Duodenal mucosa (tissue), 2 donors: ENCODE data around the gene MICALL1.

ENCODE experiments used
- H3K27ac ChIP-seq: one replicate; pipeline ENCODE4 v1.7.0; 2013; ENCODE audit warnings: low read depth, low read length
- H3K27me3 ChIP-seq, 2 donors: one replicate each; pipeline ENCODE4 v1.7.0; 2013; ENCODE audit warnings: low read length in 2 of 2, control low read depth in 1 of 2; ENCODE audit not compliant: insufficient read depth in 2 of 2, control insufficient read depth in 1 of 2
- H3K36me3 ChIP-seq, 2 donors: one replicate each; pipeline ENCODE4 v1.7.0; 2013; ENCODE audit warnings: low read length in 2 of 2, control low read depth in 1 of 2; ENCODE audit not compliant: insufficient read depth in 2 of 2, control insufficient read depth in 1 of 2
- H3K4me1 ChIP-seq, 2 donors: one replicate each; pipeline ENCODE4 v1.7.0; 2013; ENCODE audit warnings: low read length in 2 of 2, control low read depth in 1 of 2; ENCODE audit not compliant: insufficient read depth in 2 of 2, control insufficient read depth in 1 of 2
- H3K4me3 ChIP-seq, 2 donors: one replicate each; pipeline ENCODE4 v1.7.0; 2013; ENCODE audit warnings: low read length in 2 of 2, low read depth in 1 of 2
- H3K9ac ChIP-seq, 2 donors: one replicate each; pipeline ENCODE4 v1.7.0; 2013; ENCODE audit warnings: low read length in 2 of 2, low read depth in 1 of 2
- H3K9me3 ChIP-seq, 2 donors: one replicate each; pipeline ENCODE4 v1.7.0; 2013; ENCODE audit warnings: low read length in 2 of 2, control low read depth in 1 of 2; ENCODE audit not compliant: control insufficient read depth in 1 of 2

The MICALL1 gene

DNA sequence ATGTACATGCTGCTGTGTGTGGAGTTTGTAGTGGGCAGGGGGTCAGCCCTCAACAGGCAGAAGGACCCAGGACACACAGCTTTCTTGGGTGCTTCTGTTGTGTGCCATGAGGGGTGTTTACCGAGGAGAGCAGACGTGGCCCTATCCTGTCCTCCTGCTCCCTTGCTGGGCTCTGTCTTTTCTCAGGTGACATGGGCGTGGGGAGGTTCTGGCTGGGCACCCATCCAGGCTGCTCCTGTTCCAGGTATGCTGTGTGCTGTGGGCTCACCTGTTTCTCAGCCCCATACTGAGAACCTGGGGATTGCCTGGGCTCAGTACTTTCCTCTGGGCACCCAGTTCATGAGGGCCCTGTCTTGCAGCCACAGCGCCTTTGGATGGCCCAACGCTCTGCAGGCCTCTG lies 23.3 kb downstream of the MICALL1 start:
- no peaks in the 10 kb centered on the region for H3K27me3 ChIP-seq
- peaks cover 19 to 66% of the 10 kb centered on the region in 2 donors for H3K36me3 ChIP-seq
- no peak overlapping the region for H3K4me3 ChIP-seq
- H3K27ac ChIP-seq = no peak overlapping the region
- H3K4me1 ChIP-seq = peaks cover 34 to 39% of the 10 kb centered on the region in 2 donors
- no peak overlapping the region for H3K9ac ChIP-seq
- no peaks in the 10 kb centered on the region for H3K9me3 ChIP-seq

DNA sequence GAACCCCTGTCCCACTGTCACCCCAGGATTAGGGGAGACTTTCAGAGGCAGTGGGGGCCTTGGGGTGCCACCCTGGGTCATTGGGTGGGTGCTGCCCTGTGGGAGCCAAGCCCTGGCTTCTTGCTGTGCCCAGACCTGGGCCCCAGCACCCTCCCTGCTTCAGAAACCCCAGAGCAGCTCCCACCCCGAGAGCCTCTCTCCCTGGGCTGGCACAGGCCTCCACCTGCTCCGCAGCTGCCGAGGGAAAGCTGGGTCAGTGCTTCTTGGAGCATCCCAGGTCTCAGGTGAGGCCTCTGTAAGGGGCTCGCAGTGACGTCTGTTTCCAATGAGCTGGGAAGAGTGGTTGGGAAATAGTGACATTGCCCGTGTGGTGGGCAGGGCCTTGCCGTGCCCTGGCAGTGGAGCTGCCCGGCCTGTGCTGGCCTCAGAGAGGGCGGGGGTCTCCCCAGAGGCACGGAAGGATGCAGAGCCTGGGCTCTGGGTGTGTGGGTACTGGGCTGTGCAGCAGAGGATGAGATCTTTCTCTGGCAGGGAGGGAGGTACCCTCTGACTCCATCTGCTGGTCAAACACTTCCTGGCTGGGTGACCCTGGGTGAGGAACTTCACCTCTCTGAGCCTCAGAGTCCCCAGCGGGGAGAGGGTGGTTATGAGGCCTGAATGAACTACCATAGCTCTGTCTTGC lies 24.3 kb downstream of the MICALL1 start:
- Histone ChIP-seq H3K27ac (no peak overlapping the region), H3K9ac (no peak overlapping the region)

DNA sequence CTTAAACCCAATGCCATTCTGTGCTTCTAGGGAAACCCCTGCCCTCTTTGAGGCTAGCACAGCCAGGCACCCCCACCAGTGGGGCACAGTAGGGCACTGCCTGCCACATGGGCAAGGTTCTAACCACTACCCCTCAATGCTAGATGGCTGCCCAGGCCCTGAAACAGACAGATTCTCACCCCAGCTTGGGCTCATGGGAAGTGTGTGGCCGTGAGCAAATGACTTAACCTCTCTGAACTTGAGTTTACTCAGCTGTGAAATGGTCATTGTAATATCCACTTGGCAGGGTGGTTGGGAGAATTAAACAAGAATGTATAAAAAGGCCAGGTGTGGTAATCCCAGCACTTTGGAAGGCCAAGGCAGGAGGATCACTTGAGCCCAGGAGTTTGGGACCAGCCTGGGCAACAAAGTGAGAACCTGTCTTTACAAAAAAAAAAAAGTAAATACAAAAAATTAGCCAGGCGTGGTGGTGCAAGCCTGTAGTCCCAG lies 24.9 kb downstream of the MICALL1 start:
- H3K9ac ChIP-seq = no peak overlapping the region
- peaks cover 23 to 28% of the 10 kb centered on the region in 2 donors for H3K4me1 ChIP-seq
- no peak overlapping the region for H3K4me3 ChIP-seq
- no peak overlapping the region for H3K27ac ChIP-seq
- H3K27me3 ChIP-seq = no peaks in the 10 kb centered on the region
- peaks cover 14 to 55% of the 10 kb centered on the region in 2 donors for H3K36me3 ChIP-seq
- no peaks in the 10 kb centered on the region for H3K9me3 ChIP-seq

More for the DNA sequence above, 24.3 kb downstream of the MICALL1 start:
- Histone ChIP-seq H3K4me3 (no peak overlapping the region), H3K9me3 (no peaks in the 10 kb centered on the region), H3K27me3 (no peaks in the 10 kb centered on the region), H3K4me1 (peaks cover 23 to 29% of the 10 kb centered on the region in 2 donors), H3K36me3 (peaks cover 19 to 60% of the 10 kb centered on the region in 2 donors)

DNA sequence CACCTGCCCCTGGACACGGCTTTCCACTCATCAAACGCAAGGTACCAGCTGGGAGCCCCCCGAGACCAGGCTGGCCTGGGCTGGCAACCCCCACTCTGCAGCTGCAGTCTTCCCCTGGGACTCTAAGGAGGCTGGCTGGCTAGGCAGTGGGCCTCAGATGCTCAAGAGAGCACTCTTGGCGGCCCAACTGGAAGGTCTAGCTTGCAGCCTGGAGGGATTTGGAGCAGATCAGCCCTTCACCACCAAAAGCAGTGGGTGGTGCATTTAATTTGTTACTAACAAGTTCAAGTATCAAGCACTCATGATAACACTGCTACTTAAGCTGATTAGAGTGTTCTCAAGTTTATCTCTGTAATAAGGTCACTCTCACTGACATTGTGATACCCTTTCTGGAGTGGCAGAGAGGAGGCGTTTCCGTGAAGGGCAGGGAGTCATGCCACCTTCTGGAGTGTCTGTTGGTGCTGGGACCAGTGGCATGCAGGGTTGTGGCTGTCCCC lies 25.8 kb downstream of the MICALL1 start:
- Histone ChIP-seq H3K36me3 (peaks cover 7 to 45% of the 10 kb centered on the region in 2 donors), H3K27ac (no peak overlapping the region), H3K9me3 (no peaks in the 10 kb centered on the region), H3K4me3 (no peak overlapping the region), H3K9ac (no peak overlapping the region), H3K27me3 (no peaks in the 10 kb centered on the region), H3K4me1 (peaks cover 23 to 28% of the 10 kb centered on the region in 2 donors)

DNA sequence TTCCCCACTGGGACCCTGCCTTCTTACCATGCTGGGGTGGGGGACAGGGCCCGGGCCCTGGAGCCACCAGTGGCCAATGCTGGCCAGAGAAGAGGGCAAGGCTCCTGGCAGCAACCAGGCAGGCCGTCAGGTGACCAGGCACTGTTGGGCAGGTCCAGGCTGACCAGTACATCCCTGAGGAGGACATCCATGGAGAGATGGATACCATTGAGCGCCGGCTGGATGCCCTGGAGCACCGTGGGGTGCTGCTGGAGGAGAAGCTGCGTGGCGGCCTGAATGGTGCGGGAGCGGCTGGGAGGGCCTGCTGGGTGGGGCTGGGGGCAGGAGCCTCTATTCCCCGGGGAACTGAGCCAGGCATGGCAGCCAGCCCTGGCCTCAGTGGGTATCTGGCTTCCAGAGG lies 26.3 kb downstream of the MICALL1 start:
- Histone ChIP-seq H3K4me1 (peaks cover 23 to 28% of the 10 kb centered on the region in 2 donors), H3K4me3 (no peak overlapping the region), H3K27me3 (no peaks in the 10 kb centered on the region), H3K9me3 (no peaks in the 10 kb centered on the region), H3K36me3 (peaks cover 7 to 41% of the 10 kb centered on the region in 2 donors), H3K27ac (no peak overlapping the region), H3K9ac (no peak overlapping the region)

DNA sequence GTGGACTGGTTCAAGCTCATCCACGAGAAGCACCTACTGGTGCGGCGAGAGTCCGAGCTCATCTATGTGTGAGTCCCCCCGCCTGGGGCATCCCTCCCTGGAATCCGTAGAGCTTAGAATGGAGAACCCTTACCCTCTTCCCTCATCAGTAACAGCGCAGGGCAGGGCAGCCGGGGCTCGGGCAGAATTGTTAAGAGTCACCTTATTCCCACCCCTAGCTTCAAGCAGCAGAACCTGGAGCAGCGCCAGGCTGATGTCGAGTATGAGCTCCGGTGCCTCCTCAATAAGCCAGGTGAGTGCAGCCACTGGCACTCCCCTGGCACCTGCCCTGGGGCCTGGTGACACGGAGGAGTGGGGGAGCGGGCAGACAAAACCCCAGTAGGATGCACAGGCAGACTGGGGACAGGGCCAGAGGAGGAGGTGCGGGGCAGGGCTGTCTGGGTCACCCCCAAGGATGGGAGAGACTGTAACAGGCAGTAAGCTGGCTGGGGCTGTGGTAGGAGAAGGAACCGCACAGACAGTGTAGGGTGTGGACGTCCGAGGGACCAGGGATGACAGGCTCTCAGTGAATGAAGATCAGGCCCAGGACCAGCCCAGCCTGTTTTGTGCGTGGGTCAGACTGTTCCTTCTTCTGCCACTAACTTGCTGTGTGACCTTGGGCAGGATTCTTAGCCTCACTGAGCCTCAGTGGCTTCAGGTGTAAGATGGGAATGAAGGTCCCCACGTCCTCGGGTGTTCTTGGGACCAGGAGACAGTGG lies 26.9 kb downstream of the MICALL1 start:
- Histone ChIP-seq H3K27ac (no peak overlapping the region), H3K27me3 (no peaks in the 10 kb centered on the region), H3K9ac (peak overlapping the region in 1 of 2 donors; percentile 2), H3K4me1 (peaks cover 23 to 28% of the 10 kb centered on the region in 2 donors), H3K4me3 (peak overlapping the region in 1 of 2 donors; percentile 13), H3K9me3 (no peaks in the 10 kb centered on the region), H3K36me3 (peaks cover 7 to 41% of the 10 kb centered on the region in 2 donors)

DNA sequence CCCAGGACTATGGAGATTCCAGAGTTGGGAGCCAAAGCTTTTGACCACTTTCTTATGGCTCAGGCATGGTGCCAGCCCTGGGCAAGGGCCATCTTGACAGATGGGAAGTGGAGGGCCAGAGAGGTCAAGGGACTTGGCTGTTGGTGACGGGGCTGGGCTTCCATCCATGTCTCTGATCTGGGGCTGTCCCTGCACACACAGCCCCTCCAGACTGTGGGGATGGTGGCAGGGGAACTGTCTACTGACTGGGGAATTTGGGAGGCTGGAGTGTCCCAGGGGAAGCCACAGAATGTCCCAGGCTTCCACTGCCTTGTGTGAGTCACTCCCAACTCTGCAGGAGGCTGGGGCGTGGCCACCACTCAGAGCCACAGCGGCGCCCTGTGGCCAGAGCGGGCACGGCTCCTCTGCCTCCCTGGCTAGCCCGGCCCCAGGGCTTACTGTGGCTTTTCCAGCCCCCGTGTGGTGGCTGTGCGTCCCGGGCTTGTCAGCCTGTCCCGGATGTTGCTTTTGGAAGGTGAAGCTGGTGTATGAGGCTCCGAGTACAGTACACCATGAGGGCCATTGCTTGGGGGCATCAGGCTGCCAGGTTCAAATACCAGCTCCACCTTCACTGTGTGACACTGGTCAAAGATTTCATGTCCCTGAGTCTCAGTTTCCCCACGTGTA lies 27.7 kb downstream of the MICALL1 start:
- Histone ChIP-seq H3K27ac (no peak overlapping the region), H3K4me1 (peaks cover 23 to 28% of the 10 kb centered on the region in 2 donors), H3K36me3 (peaks cover 5 to 41% of the 10 kb centered on the region in 2 donors), H3K4me3 (peak overlapping the region in 1 of 2 donors; percentile 13), H3K9ac (no peak overlapping the region), H3K9me3 (no peaks in the 10 kb centered on the region), H3K27me3 (no peaks in the 10 kb centered on the region)

DNA sequence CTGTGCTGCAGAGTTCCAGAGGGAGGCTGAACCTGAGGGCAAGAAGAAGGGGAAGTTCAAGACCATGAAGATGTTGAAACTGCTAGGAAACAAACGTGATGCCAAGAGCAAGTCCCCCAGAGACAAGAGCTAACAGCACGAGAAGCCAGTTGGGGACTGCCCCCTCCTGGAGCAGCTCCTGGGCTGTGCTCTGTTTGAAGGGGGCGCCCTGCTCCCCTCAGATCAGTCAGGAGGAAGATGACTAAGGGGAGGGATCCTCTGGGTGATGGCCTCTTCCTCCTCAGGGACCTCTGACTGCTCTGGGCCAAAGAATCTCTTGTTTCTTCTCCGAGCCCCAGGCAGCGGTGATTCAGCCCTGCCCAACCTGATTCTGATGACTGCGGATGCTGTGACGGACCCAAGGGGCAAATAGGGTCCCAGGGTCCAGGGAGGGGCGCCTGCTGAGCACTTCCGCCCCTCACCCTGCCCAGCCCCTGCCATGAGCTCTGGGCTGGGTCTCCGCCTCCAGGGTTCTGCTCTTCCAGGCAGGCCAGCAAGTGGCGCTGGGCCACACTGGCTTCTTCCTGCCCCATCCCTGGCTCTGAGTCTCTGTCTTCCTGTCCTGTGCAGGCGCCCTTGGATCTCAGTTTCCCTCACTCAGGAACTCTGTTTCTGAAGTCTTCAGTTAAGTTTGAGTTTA lies 34.7 kb downstream of the MICALL1 start:
- Histone ChIP-seq H3K27me3 (no peaks in the 10 kb centered on the region), H3K4me1 (no peaks in the 10 kb centered on the region), H3K9ac (no peak overlapping the region), H3K9me3 (no peaks in the 10 kb centered on the region), H3K27ac (no peak overlapping the region), H3K4me3 (no peak overlapping the region), H3K36me3 (peaks cover 15 to 33% of the 10 kb centered on the region in 2 donors)

DNA sequence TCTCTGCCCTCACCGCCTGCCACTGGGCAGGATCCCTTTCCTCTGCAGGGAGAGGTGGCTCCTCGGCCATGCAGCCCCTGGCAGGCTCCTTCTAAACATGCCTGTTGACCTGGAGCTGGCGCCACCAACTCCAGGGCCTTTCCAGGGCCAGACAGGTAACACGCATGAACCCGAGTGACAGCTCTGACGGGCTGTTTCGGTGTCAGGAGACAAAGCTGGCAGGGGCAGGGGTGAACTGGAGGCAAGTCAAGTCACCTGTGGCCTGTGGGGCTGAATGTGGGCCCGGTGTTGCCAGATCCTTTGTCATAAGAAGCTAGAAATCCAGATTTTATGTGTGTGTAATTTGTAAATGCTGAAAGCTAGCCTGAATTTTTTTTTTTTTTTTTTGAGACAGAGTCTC lies 36.0 kb downstream of the MICALL1 start:
- no peaks in the 10 kb centered on the region for H3K9me3 ChIP-seq
- H3K9ac ChIP-seq = no peak overlapping the region
- H3K4me3 ChIP-seq = no peak overlapping the region
- H3K27ac ChIP-seq = no peak overlapping the region
- peaks cover 15 to 33% of the 10 kb centered on the region in 2 donors for H3K36me3 ChIP-seq
- H3K27me3 ChIP-seq = no peaks in the 10 kb centered on the region
- H3K4me1 ChIP-seq = no peaks in the 10 kb centered on the region
